ENCODE data around the gene BRD7. TPM values are rescaled to one million over a fixed set of nuclear protein-coding genes. Genes with fewer than 3 reads are reported as not detected.
A peak's percentile ranks its signal among the peaks of the same experiment; 100 is the strongest.

BRD7 gene
- total and polyA plus RNA-seq, 2 of the 13 experiments (the other 11 are each of a cell fraction or from before 2014, with no cell fraction given), result 82.3 to 149 TPM

- TF ChIP-seq, protein P1, sequence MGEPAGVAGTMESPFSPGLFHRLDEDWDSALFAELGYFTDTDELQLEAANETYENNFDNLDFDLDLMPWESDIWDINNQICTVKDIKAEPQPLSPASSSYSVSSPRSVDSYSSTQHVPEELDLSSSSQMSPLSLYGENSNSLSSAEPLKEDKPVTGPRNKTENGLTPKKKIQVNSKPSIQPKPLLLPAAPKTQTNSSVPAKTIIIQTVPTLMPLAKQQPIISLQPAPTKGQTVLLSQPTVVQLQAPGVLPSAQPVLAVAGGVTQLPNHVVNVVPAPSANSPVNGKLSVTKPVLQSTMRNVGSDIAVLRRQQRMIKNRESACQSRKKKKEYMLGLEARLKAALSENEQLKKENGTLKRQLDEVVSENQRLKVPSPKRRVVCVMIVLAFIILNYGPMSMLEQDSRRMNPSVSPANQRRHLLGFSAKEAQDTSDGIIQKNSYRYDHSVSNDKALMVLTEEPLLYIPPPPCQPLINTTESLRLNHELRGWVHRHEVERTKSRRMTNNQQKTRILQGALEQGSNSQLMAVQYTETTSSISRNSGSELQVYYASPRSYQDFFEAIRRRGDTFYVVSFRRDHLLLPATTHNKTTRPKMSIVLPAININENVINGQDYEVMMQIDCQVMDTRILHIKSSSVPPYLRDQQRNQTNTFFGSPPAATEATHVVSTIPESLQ (CRISPR knock-in tag; conservative IDR thresholded peaks at IDR 0.05), result no peak
- TF ChIP-seq SRF (IDR thresholded peaks at IDR 0.05; ENCODE audit: low read depth, low read length) (no peak), SMAD1 (CRISPR knock-in tag; IDR thresholded peaks at IDR 0.05; ENCODE audit: borderline replicate concordance, low read depth) (no peak), BCL3 (CRISPR knock-in tag; IDR thresholded peaks at IDR 0.05) (no peak), RCOR2 (CRISPR knock-in tag; IDR thresholded peaks at IDR 0.05) (peak; percentile 36; the same call in 1 of the 2 replicates), CAMTA2 (CRISPR knock-in tag; IDR thresholded peaks at IDR 0.05; ENCODE audit: borderline replicate concordance) (no peak), POLR2AphosphoS2 (IDR thresholded peaks at IDR 0.05; ENCODE audit: low read depth, low read length) (no peak), HNRNPL (IDR thresholded peaks at IDR 0.05; ENCODE audit: low read depth, low read length) (no peak), ZNF703 (CRISPR knock-in tag; IDR thresholded peaks at IDR 0.05; ENCODE audit: borderline replicate concordance) (no peak), SUZ12 (IDR thresholded peaks at IDR 0.05; ENCODE audit: low read depth, low read length) (no peak), RAD51 (IDR thresholded peaks at IDR 0.05; ENCODE audit: borderline replicate concordance) (no peak), NR1H2 (CRISPR knock-in tag; IDR thresholded peaks at IDR 0.05; ENCODE audit: borderline replicate concordance, low read depth) (no peak), ZMYM2 (CRISPR knock-in tag; IDR thresholded peaks at IDR 0.05) (no peak), ZNF343 (CRISPR knock-in tag; IDR thresholded peaks at IDR 0.05) (no peak), ZNF333 (CRISPR knock-in tag; IDR thresholded peaks at IDR 0.05; ENCODE audit: borderline replicate concordance) (no peak), CHCHD3 (CRISPR knock-in tag; IDR thresholded peaks at IDR 0.05) (no peak), RORA (CRISPR knock-in tag; IDR thresholded peaks at IDR 0.05) (no peak), ZNF296 (CRISPR knock-in tag; conservative IDR thresholded peaks at IDR 0.05) (no peak), MTF1 (CRISPR knock-in tag; IDR thresholded peaks at IDR 0.05) (no peak)
- TF ChIP-seq, protein P2, sequence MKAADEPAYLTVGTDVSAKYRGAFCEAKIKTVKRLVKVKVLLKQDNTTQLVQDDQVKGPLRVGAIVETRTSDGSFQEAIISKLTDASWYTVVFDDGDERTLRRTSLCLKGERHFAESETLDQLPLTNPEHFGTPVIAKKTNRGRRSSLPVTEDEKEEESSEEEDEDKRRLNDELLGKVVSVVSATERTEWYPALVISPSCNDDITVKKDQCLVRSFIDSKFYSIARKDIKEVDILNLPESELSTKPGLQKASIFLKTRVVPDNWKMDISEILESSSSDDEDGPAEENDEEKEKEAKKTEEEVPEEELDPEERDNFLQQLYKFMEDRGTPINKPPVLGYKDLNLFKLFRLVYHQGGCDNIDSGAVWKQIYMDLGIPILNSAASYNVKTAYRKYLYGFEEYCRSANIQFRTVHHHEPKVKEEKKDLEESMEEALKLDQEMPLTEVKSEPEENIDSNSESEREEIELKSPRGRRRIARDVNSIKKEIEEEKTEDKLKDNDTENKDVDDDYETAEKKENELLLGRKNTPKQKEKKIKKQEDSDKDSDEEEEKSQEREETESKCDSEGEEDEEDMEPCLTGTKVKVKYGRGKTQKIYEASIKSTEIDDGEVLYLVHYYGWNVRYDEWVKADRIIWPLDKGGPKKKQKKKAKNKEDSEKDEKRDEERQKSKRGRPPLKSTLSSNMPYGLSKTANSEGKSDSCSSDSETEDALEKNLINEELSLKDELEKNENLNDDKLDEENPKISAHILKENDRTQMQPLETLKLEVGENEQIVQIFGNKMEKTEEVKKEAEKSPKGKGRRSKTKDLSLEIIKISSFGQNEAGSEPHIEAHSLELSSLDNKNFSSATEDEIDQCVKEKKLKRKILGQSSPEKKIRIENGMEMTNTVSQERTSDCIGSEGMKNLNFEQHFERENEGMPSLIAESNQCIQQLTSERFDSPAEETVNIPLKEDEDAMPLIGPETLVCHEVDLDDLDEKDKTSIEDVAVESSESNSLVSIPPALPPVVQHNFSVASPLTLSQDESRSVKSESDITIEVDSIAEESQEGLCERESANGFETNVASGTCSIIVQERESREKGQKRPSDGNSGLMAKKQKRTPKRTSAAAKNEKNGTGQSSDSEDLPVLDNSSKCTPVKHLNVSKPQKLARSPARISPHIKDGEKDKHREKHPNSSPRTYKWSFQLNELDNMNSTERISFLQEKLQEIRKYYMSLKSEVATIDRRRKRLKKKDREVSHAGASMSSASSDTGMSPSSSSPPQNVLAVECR (CRISPR knock-in tag; IDR thresholded peaks at IDR 0.05; ENCODE audit: borderline replicate concordance), result peak; percentile 38; the same call in 1 of the 2 replicates
- TF ChIP-seq, protein P3, sequence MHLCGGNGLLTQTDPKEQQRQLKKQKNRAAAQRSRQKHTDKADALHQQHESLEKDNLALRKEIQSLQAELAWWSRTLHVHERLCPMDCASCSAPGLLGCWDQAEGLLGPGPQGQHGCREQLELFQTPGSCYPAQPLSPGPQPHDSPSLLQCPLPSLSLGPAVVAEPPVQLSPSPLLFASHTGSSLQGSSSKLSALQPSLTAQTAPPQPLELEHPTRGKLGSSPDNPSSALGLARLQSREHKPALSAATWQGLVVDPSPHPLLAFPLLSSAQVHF (CRISPR knock-in tag; IDR thresholded peaks at IDR 0.05), result no peak
Measured at GRCh38 chr16:50381679-50382440, 13.1 kb upstream of the BRD7 start (continued).

All from HepG2 (cell line).